GM21529 (cell line): ENCODE results near the gene SP140L.
"Not testable (repeated sequence)": the region's sequence is repeated elsewhere in the genome, so short reads cannot be mapped to it uniquely, and the experiment has no call there.

Experiments
- ATAC-seq: cut with Tn5 transposase; IDR thresholded peaks from one replicate; pipeline ENCODE4 v1.9.1; 2021; ENCODE audit not compliant: unreplicated experiment

SP140L gene

DNA sequence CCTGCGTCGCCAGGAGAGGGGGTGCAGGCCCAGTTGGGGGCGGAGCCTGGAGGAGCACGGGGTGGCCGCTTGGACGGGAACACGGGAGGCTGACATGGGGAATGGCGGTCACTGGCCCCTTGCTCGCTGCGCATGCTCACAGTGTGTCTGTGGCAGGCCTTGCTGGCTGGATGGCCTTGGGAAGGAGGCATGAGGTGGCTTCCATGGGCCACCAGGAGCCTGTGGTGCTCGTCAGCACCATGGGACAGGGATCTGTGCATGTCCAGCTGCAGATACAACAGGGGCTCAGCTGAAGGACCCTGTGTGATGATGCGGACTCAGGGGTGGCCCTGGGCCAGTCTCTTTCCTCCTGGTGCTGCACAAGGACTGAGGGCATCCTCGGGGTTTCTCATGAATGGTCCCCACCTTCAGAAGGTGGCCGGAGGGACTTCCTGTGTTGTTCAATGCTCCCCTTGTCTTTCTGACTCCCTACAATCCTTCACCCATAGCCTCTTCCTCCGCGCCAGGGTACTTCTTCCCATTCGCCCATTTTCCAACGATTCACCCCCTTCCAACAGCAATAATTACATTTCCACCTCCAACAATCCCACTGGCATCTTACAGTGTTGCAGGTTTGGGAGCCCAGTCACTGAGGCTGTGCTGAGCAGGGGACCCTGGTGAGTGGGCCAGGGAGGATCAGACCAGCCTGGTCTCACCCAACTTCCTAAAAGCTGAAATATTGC is 3.4 kb upstream of the SP140L start:
- no peak for ATAC-seq

DNA sequence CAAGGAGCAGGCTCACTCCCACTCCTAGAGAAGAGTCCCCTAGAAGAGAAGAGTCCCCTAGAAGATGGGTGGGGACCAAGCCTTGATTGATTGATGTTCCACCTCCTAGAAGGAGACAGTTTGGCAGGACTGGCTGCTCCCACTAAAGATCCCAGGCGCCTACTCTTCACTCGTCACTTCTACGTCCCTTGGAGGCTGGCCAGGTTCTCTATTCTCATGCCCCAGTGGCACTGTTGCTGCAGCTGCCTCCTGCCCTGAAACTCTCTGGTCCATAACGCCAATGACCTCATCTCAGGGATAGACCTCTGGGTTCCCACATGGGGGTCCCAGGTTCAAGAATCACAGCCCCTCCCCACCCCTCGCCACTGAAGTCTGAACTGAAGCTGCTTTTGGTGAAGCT is 2.5 kb upstream of the SP140L start:
- no peak for ATAC-seq

DNA sequence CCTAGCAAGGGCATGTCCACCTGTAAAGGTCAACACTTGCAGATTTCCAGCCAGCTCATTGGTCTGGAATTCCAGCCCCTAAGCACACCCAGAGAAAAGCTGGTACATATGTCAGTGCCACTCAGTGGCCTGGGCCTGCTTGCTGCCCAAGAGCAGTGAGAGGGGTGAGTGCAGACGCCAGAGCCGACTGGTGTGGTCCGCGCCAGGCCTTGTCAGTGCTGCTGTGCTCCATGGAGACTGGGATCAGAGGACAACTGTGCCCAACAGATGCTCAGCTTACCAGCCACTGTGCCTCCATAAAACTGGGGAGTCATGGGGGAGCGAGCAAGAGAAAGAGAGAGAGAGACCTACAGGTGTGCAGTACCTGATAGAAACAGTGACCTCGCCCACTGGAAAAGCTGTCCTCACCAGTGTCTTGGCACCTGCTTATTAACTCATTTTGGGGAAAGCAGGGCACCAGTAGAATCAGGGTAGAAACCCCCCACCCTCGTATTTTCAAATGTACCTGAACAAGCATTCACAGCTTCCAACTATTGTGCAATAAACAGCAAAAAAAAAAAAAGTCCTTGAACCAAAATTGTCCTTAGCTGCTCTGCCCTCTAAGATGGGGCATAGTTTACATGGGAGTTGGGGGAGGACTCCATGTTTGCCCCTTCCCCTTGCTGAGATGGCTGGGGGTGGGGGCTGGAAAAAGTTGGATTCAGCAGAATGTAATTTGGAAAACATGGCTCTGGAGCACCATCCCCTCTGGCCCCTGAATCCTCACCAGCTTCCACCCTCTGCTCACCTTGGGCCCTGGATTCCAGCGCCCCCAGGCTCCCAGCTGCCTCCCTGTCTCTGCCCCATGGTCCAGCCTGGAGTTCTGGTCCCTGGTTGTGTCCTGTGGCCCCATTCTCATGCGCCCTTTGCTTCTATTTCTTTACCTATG is 1.4 kb upstream of the SP140L start:
- no peak for ATAC-seq

DNA sequence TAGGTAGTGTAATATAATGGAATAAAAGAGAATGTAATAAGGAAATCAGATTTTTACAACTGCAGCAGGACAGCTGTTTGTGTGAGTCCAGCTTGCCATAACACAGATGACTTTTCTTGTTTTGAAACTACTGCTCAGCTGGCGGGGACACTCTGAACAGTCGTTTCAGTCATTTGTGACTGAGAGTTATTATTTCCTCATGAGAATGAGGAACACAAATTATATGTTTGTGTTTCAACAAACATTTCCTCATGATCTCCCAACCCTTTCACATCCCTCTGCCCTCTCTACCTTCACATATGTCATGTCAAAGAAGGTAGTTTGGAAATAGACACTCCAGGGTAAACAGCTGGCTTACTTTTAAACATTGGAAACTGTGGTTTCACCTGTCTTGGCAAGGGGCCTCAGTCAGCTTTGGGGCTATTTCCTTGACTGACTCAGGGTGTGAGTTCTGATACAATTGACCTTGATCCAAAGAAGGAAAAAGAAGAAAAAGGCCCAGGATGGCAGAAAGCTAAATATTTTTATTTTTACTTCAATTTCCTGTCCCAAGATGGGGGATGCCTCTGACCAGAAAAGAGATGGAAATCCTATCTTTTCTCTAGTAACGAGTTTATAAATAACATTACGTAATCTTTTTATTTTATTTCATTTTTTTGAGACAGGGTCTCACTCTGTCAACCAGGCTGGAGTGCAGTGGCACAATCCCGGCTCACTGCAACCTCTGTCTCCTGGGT is 593 bp downstream of the SP140L start:
- peak; percentile 79 for ATAC-seq

DNA sequence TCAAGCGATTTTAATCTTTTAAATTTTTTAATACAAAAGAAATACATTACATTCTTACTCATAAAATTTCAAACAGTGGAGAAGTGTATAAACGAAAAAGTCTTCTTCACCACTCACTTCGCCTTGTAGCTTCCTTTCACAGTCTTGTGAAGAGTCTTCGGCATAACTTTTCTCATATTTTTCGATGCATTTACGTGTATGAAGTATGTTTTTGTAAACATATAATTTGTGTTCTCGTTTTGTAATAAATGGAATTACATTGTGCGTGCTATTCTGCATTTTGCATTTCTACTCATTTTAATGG is 1.1 kb downstream of the SP140L start:
- no peak for ATAC-seq

DNA sequence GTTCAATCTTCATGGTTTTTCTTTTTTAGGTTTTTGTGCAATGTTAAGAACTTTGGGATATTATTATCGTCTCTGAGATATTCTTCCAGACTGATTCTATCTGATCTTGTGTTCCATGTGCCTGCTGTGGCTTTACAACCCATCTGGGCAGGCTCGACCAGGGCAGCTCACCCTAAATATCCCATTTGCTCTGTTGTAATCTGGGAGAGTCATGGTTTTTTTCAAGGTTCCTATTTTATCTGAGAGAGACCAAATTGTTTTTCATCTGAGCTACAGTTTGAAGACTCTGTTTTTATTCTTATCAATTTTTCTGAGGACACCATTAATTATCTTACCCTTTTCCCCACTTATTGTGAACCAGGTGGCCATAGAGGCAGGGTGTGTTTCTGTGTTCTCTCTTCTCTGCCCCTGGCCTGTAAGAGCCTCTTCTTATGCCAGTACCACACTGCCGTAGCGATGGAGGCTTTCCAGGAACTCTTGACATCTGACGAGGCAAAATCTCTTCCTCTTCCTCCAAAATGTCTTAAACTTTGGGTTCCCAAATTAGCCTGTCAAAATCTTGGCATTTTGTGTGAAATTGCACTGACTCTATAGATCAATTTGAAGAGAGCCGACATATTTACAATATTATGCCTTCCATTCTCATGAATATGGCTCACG is 3.1 kb downstream of the SP140L start:
- no peak for ATAC-seq

DNA sequence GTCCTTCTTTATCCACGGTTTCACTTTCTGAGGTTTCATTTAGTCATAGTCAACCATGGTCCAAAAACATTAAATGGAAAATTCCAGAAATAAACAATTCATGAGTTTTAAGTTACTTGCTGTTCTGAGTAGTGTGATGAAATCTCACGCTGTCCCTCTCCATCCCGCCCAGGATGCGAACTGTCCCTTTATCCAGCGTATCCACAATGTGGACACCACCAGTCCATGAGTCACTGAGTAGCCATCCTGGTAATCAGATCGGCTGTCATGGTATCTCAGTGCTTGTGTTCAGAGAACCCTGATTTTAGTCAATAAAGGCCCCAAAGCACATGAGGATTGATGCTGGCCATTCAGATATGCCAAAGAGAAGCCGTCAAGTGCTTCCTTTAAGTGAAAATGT is 3.7 kb downstream of the SP140L start:
- ATAC-seq, result no peak

DNA sequence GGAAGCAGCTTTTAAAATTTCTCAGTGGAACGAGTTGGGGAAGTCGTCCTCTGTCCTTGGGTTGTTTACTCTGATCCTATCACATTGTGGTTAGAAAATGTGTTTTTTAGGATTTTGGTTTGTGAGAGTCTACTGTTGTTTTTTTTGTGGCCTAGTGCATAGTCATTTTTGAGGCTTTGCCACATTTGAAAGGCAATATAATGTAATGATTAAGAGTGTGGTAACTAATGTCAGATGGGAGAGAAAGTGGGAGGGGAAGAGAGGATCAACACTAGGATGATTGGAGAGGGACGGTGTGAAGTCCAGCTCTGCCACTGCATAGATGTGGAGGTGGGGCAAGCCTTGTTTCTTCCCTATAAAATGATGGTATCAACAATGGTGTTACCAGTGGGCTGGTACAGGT is 8.5 kb downstream of the SP140L start:
- no peak for ATAC-seq

DNA sequence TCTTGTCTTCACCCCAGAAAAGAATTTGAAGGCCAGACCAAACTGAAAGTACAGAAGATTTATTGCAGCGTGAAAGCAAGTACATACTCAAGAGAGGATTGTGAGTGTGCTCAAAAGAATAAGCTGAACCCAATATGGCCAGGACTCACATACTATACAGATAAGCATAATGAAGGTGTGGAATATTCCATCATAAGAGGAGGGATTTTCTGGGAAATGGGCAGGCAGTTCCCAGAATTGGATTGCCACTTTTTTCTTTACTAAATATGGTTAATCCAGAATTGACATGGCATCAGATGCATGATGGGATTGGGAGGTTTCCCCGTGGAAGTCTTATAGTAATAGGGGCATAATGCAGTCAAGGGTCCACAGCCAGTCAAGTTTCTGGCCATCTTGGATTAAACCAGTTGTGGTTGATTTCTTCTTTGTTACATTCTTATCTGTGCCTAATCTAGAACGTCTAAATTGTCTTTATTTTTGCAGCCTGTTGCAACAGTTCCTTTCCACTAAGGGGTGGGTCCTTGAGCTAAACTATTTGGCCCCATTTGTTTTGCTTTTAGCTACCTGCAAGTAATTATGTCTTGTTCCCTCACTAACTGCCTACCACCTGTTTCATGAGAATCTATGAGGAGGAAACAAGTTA is 9.0 kb downstream of the SP140L start:
- ATAC-seq, result no peak

DNA sequence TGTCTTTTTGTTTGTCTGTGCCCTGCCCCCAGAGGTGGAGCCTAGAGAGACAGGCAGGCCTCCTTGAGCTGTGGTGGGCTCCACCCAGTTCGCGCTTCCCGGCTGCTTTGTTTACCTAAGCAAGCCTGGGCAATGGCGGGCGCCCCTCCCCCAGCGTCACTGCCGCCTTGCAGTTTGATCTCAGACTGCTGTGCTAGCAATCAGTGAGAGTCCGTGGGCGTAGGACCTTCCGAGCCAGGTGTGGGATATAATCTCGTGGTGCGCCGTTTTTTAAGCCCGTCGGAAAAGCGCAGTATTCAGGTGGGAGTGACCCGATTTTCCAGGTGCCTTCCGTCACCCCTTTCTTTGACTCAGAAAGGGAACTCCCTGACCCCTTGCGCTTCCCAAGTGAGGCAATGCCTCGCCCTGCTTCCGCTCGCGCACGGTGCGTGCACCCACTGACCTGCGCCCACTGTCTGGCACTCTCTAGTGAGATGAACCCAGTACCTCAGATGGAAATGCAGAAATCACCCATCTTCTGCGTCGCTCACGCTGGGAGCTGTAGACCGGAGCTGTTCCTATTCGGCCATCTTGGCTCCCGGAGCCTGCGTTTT is 15.0 kb downstream of the SP140L start:
- not testable (repeated sequence) for ATAC-seq

DNA sequence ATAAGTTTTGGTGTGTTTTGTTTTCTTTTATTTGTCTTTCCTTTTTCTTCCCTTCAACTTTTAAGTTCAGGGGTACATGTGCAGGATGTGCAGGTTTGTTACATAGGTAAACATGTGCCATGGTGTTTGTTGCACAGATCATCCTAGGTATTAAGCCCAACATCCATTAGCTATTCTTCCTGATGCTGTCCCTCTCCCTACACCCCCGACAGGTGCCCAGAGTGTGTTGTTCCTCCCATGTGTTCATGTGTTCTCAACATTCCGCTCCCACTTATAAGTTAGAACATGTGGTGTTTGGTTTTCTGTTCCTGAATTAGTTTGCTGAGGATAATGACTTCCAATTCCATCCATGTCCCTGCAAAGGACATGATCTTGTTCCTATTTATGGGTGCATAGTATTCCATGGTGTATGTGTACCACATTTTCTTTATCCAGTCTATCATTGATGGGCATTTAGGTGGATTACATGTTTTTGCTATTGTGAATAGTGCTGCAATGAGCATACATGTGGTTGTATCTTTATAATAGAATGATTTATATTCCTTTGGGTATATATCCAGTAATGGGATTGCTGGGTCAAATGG is 16.1 kb downstream of the SP140L start:
- not testable (repeated sequence) for ATAC-seq

DNA sequence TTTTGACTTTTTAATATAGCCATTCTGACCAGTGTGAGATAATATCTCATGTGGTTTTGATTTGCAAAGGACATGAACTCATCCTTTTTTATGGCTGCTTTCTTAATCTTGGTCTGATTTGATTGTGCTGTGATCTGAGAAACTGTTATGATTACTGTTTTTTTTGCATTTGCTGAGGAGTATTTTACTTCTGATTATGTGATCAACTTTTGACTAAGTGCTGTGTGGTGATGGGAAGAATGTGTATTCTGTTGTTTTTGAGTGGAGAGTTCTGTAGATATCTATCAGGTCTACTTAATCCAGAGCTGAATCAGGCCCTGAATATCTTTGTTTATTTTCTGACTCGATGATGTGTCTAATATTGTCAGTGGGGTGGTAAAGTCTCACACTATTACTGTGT is 16.8 kb downstream of the SP140L start:
- no peak for ATAC-seq

DNA sequence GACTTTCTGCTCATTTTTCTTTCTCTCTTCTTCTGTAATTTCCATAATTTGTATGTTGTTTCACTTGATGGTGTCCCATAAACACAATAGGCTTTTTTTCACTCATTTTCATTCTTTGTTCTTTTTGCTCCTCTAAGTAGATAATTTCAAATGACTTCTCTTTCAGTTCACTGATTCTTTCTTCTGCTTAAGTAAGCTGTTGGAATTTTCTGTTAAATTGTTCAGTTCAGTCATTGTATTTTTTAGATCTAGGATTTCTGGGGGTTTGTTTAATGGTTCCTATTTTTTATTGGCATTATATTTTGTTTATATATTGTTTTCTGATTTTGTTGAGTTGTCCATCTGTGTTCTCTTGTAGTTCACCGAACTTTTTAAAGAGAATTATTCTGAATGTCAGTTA is 19.5 kb downstream of the SP140L start:
- no peak for ATAC-seq

DNA sequence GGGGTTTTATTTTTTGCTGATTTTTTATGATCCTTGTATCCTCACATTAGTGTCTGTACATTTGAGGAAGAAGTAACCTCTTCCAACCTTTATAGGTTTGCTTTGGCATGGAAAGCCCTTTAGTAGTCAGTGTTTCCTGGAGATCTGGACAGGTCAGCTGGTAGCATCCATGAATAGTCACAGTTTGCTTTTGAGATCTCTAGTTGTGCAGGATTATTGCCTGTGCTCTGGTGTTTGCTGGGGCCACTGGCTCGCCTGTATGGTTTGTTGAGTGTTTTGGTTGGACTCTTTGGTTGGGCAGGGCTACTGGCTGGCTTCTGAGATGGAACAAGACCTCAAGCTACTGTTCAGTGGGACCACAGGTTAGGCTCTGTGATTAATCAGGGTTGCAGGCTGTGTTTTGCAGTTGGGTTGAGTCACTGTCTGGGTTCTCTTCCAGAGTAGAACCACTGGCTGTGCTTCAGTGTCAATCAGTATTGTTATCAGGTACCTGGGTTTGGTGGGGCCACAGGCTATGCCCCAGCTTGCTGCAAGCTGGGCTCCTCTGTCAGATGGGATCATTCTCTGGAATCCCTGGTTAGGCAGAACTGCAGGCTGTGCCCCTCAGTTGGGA is 20.0 kb downstream of the SP140L start:
- ATAC-seq, result no peak

DNA sequence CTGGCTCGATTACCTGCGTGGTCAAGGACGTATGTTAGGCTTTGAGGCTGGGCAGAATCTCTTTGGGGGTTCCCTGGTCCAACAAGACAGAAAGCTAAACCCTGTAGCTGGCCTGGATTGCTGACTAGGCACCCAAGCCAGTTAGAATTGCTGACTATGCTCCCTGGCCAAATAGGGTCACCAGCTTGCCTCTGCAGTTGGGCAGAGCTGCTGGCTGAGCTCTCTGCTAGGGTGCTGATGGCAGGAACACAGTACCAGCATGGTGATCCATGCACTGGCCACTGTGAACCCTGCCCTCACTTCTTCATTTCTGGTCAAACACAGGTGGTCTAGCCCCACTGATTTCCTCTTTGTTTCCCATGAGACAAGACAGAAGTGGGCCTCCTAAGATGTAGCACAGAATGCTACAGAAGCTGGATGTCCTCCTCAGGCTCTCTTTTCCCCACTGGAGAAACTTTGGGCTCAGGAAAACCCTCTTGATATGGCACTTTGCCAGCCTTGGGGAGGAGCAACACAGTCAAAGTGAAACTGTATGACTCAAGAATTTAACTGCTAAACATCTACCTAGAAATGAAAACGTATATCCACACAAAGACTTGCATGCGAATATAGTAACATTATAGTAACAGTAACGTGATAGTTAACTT is 20.8 kb downstream of the SP140L start:
- ATAC-seq, result peak; percentile 71

DNA sequence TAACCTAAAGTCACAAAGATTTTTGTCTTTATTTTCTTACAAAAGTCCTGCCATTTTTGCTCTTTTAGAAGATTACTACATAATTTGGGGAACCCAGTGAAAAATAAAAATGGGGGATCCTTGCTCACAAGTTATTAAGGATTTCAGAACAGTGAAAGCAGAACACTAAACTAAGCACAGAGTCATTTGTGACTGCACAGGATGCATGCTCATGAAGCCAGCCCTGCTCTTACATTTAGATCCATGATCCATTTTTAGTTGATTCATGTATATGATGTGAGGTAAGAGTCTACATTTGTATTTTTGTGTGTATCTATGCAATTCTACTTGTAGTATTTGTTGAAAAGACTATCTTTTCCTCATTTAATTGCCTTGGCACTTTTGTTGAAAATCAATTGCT is 21.8 kb downstream of the SP140L start:
- ATAC-seq, result no peak

DNA sequence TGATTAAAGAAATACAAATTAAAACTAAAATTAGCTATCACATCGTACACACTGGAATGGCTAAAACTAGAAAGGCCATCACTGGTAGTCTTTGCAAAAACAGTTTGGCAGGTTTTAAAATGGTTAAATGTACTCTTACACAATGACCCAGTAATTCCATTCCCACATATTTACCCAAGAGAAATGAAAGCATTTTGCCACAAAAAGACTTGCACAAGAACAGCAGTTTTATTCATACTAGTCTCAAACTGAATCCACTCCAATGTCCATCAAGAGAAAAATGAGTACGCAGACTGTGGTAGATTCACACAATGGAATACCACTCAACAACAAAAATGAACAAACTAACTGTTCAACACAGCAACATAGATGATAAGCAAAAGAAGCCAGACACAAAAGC is 29.1 kb downstream of the SP140L start:
- no peak for ATAC-seq

DNA sequence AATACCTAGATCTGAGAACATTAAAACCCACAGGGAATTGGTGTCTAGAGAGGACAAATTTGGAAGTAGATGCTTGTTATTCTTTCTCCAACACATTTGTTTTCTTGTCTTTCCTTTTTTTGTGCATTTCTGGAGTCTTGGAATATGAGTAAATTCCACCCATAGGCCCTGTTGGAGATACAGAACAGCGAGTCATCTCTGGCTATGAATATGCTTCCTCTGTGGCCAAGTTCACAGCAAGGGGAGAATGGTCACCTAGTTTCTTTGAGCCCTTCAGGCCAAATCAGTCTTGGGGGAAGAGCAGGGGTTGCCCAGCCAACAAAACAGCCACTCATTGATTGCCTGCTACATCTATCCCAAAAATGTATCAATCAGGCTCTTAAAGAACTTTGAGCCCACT is 31.3 kb downstream of the SP140L start:
- ATAC-seq, result no peak

DNA sequence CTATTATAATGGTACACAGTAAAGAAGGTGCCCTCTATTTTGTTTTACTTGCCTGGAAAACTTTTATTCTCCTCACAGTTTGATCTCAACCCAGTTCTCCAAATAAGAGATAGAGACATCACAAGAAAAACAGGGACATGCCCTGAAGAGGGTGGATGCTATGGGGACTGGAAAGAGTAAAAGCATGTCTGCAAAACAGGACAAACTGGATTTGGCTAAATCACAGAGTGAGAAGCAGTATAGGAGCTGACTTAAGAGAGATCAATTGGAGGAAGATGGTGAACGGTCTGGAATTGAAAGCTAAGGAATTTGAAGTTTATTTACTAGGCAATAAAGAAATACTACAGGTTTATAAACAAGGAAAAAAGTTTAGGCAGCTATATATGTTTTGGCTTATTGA is 33.0 kb downstream of the SP140L start:
- ATAC-seq, result no peak
